ENCODE data around the gene SYAP1.
A peak's percentile ranks its signal among the peaks of the same experiment; 100 is the strongest.

The SYAP1 gene

DNA sequence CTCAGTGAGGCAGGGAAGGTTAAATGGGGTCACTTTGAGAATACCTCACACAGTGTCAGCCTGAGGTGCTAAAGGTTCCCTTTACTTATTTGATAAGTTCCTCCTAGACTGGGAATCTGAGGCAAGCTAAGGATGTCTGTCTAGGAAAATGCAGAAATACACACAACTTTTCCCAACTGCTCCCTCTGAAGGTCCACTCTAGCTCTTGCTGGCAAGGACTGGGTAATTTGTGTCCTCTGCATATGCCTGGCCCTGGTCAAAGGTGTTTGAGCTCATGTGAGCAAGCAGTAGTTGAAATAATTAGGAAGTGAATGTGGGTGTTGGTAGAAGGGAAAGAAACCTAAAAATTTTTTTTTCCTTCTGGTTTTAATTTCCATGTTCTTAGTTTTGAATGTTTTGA, 88.1 kb downstream of the SYAP1 start:
- peak overlapping the region; percentile 24 to 54 for H3K4me3 ChIP-seq (ENCODE audit: low read depth in 1 of 2, low read length in 1 of 2)

DNA sequence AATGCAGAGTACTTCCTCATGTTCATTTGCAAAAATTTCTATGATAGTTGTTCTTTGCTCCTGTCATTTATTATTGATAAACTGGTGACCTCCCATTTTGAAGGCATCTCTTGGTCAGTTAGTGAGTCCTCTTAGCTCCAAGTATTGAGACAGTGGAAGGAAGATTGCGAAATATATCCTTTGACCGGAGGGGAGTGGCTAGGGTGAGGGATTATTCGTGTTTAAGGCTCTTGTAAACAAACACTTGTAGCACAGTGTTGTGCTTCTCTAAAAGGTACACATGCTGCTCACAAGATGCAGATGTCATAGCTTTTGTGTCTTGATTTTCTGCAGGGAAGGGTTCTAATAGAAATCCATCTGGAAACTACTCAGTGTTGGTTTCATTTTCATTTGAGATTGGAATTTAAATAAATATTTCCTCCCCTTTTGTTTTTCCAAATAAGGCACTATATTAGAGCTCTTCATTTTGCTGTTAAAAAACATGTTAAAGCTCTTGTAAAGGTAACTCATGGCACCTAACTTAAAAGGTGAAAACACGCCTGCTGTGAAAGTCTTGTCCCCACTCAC, 88.6 kb downstream of the SYAP1 start:
- H3K9me3 ChIP-seq: no peaks in the 10 kb centered on the region
- TF ChIP-seq, protein P1, sequence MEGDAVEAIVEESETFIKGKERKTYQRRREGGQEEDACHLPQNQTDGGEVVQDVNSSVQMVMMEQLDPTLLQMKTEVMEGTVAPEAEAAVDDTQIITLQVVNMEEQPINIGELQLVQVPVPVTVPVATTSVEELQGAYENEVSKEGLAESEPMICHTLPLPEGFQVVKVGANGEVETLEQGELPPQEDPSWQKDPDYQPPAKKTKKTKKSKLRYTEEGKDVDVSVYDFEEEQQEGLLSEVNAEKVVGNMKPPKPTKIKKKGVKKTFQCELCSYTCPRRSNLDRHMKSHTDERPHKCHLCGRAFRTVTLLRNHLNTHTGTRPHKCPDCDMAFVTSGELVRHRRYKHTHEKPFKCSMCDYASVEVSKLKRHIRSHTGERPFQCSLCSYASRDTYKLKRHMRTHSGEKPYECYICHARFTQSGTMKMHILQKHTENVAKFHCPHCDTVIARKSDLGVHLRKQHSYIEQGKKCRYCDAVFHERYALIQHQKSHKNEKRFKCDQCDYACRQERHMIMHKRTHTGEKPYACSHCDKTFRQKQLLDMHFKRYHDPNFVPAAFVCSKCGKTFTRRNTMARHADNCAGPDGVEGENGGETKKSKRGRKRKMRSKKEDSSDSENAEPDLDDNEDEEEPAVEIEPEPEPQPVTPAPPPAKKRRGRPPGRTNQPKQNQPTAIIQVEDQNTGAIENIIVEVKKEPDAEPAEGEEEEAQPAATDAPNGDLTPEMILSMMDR (IDR thresholded peaks at IDR 0.05): no peak
- no peaks in the 10 kb centered on the region for H3K27me3 ChIP-seq
- H3K27ac ChIP-seq: peak overlapping the region; percentile 71
- H3K4me3 ChIP-seq (ENCODE audit: low read depth in 1 of 2, low read length in 1 of 2): peak overlapping the region; percentile 24 to 54
- no peaks in the 10 kb centered on the region for H3K36me3 ChIP-seq
- peaks cover 29 to 31% of the 10 kb centered on the region in 2 experiments for H3K4me1 ChIP-seq (ENCODE audit: control insufficient read depth in 1 of 2, insufficient read depth in 1 of 2, low read depth in 1 of 2, low read length in 1 of 2)

More for the DNA sequence above, 88.1 kb downstream of the SYAP1 start:
- Histone ChIP-seq H3K9me3 (no peaks in the 10 kb centered on the region), H3K27ac (peak overlapping the region; percentile 71), H3K27me3 (no peaks in the 10 kb centered on the region), H3K36me3 (no peaks in the 10 kb centered on the region), H3K4me1 (ENCODE audit: control insufficient read depth in 1 of 2, insufficient read depth in 1 of 2, low read depth in 1 of 2, low read length in 1 of 2) (peaks cover 29 to 31% of the 10 kb centered on the region in 2 experiments)
- TF ChIP-seq, protein P1 (IDR thresholded peaks at IDR 0.05): no peak

DNA sequence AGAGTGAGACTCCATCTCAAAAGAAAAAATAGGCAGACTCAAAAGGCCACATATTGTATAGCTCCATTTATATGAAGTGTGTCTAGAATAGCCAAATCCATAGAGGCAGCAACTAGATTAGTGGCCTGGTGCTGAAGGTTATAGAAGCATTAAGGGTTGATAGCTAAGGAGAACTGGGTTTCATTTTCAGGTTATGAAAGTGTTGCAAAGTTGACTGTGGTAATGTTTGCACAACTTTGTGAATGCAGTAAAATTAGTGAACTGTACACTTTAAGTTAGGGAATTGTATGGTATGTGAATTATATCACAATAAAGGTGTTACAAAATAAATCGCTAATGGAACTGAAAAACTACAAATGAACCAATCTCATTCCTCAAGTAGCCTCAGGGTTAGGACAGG, 95.2 kb downstream of the SYAP1 start:
- H3K4me3 ChIP-seq (ENCODE audit: low read depth in 1 of 2, low read length in 1 of 2): no peak overlapping the region
- no peaks in the 10 kb centered on the region for H3K36me3 ChIP-seq
- H3K4me1 ChIP-seq (ENCODE audit: control insufficient read depth in 1 of 2, insufficient read depth in 1 of 2, low read depth in 1 of 2, low read length in 1 of 2): peaks cover 32 to 43% of the 10 kb centered on the region in 2 experiments
- peak overlapping the region; percentile 75 for H3K27ac ChIP-seq
- TF ChIP-seq, protein P1 (IDR thresholded peaks at IDR 0.05): no peak
- H3K9me3 ChIP-seq: no peaks in the 10 kb centered on the region
- H3K27me3 ChIP-seq: no peaks in the 10 kb centered on the region

All from neutrophil (primary cell).